ENCODE data around the gene SSR1. TPM values are rescaled to one million over a fixed set of nuclear protein-coding genes. Genes with fewer than 3 reads are reported as not detected.
"Not testable (repeated sequence)": the region's sequence is repeated elsewhere in the genome, so short reads cannot be mapped to it uniquely, and the experiment has no call there.

Gene SSR1
- total RNA-seq, 4 donors from 2014 or later, result 39.5 to 122 (median 80.8) TPM

DNA sequence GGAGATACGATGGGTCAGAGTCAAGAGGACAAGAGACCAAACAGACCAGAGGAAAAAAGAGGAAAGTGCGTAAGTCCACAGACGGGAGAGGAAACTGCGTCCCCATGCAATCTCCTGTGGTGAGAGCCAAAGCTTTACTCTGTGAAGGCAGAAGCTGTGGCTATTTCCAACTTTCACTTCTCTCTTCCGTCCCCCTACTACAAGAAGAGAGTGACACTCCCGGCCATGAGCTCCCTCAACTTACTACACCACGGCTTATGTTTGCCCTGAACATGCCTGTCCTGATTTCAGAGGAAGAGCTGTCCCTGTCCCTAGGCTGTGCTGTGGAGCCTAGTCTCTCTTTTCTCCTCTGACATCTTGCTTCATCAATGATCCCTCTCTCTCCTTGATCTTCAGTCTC lies 11.5 kb upstream of the SSR1 start:
- intact Hi-C loops (cut with DNase I), result no loop called here
- H3K27me3 ChIP-seq, result no peaks in the 10 kb centered on the region
- no peaks in the 10 kb centered on the region for H3K9me3 ChIP-seq
- no peak for TF ChIP-seq CTCF (IDR thresholded peaks at IDR 0.05)
- no peak for TF ChIP-seq POLR2A (IDR thresholded peaks at IDR 0.05)
- no peak for DNase-seq
- 69 to 73% methylated on average over 7 of the region's 7 CpGs for WGBS, 2 donors
- H3K4me3 ChIP-seq, result no peak overlapping the region
- H3K4me1 ChIP-seq, result no peaks in the 10 kb centered on the region
- H3K27ac ChIP-seq, result peak overlapping the region in 1 of 4 donors; percentile 9
- no peaks in the 10 kb centered on the region for H3K36me3 ChIP-seq

GRCh38 chr6:7323074-7323473 lies 10.1 kb upstream of the SSR1 start:
- Histone ChIP-seq H3K4me3 (no peak overlapping the region), H3K36me3 (no peaks in the 10 kb centered on the region), H3K4me1 (no peaks in the 10 kb centered on the region), H3K27me3 (no peaks in the 10 kb centered on the region), H3K27ac (no peak overlapping the region), H3K9me3 (no peaks in the 10 kb centered on the region)
- intact Hi-C loops (cut with DNase I), result no loop called here
- DNase-seq, result no peak
- no peak for TF ChIP-seq POLR2A (IDR thresholded peaks at IDR 0.05)
- TF ChIP-seq CTCF (IDR thresholded peaks at IDR 0.05), result no peak

DNA sequence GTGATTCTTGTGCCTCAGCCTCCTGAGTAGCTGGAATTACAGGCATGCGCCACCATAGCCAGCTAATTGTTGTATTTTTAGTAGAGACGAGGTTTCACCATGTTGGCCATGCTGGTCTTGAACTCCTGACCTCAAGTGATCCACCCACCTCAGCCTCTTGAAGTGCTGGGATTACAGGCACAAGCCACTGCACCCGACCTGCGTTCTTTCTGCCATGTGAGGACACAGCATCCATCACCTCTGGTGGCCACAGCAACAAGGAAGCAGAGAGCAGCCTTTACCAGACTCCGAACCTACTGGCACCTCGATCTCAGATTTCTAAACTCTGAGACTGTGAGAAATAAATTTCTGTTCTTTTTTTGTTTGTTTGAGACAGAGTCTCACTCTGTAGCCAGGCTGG lies 8.9 kb upstream of the SSR1 start:
- H3K4me3 ChIP-seq; DNase-seq; intact Hi-C loops (cut with DNase I); H3K36me3 ChIP-seq; H3K27ac ChIP-seq; H3K4me1 ChIP-seq; H3K9me3 ChIP-seq; H3K27me3 ChIP-seq: not testable (repeated sequence)
- WGBS, 2 donors, result 88% methylated on average over 5 to 6 of the region's 6 CpGs

DNA sequence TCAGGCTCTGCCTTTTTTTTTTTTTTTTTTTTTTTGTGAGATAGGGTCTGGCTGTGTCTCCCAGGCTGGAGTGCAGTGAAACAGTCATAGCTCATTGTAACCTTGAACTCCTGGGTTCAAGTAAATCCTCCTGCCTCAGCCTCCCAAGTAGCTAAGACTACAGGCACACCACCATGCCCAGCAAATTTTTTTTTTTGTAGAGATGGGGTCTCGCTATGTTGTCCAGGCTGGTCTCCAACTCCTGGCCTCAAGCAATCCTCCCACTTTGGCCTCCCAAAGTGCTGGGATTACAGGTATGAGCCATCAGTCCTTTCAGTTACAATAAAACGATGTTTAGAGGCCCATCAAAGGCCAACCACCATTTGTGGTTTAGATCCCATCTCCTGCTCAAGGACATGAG lies 6.4 kb upstream of the SSR1 start:
- WGBS, 2 donors, result 81 to 86% methylated on average over 2 of the region's 2 CpGs
- H3K4me3 ChIP-seq, H3K36me3 ChIP-seq, H3K27ac ChIP-seq, DNase-seq, H3K9me3 ChIP-seq, H3K4me1 ChIP-seq, H3K27me3 ChIP-seq: not testable (repeated sequence)
- intact Hi-C loops (cut with DNase I), result loop anchor here (10.0 kb wide), 1 partner anchor 65 kb away; the partner anchor contains the start of genes CAGE1 and RIOK1

GRCh38 chr6:7317538-7317937 lies 4.5 kb upstream of the SSR1 start:
- Histone ChIP-seq H3K4me3 (no peak overlapping the region), H3K27ac (no peak overlapping the region), H3K27me3 (no peaks in the 10 kb centered on the region), H3K36me3 (no peaks in the 10 kb centered on the region), H3K4me1 (peaks cover 0 to 8% (median 5%) of the 10 kb centered on the region in 3 donors), H3K9me3 (no peaks in the 10 kb centered on the region)
- intact Hi-C loops (cut with DNase I), result loop anchor here (10.0 kb wide), 1 partner anchor 67 kb away; the partner anchor contains the start of genes CAGE1 and RIOK1
- TF ChIP-seq POLR2A (IDR thresholded peaks at IDR 0.05) (no peak), CTCF (IDR thresholded peaks at IDR 0.05) (no peak)
- no peak for DNase-seq
- WGBS, 2 donors, result 70 to 83% methylated on average over 9 of the region's 9 CpGs

DNA sequence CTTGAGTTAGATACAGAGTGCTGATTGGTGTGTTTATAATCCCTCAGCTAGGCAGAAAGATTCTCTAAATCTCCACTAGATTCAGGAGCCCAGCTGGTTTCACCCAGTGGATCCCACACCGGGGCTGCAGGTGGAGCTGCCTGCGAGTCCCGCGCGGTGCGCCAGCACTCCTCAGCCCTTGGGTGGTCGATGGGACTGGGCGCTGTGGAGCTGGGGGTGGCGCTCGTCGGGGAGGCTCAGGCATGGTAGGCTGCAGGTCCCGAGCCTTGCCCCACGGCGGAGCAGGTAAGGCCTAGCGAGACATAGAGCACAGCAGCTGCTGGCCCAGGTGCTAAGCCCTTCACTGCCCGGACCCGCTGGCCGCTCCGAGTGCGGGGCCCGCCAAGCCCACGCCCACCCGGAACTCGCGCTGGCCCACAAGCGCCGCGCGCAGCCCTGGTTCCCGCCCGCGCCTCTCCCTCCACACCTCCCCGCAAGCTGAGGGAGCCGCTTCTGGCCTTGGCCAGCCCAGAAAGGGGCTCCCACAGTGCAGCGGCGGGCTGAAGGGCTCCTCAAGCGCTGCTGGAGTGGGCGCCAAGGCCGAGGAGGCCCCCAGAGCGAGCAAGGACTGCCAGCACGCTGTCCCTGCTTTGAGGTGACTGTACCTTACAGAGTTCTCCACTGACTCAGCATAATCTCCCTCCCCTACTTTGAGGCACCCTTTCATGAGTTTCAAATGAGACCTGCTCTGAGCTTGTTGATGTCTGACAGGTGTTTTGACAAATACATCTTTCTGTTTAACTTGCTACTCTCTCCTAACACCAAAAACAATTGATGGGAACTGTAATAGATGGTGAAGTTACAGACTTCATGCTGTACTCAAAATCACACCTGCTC lies 3.9 kb upstream of the SSR1 start:
- no peaks in the 10 kb centered on the region for H3K27me3 ChIP-seq
- H3K4me1 ChIP-seq, result peaks cover 0 to 13% (median 8%) of the 10 kb centered on the region in 3 donors
- no peaks in the 10 kb centered on the region for H3K9me3 ChIP-seq
- no peaks in the 10 kb centered on the region for H3K36me3 ChIP-seq
- intact Hi-C loops (cut with DNase I), result loop anchor here (10.0 kb wide), 1 partner anchor 68 kb away; the partner anchor contains the start of genes CAGE1 and RIOK1
- 70 to 96% methylated on average over 2 to 5 of the region's 41 CpGs for WGBS, 2 donors
- no peak overlapping the region for H3K27ac ChIP-seq
- H3K4me3 ChIP-seq, result no peak overlapping the region
- DNase-seq, result no peak
- TF ChIP-seq CTCF (IDR thresholded peaks at IDR 0.05) (no peak), POLR2A (IDR thresholded peaks at IDR 0.05) (no peak)

Measured in esophagus squamous epithelium (tissue), 5 donors.